B cell (primary cell): ENCODE results near the gene ARHGEF37. TPM values are rescaled to one million over a fixed set of nuclear protein-coding genes. Genes with fewer than 3 reads are reported as not detected.

Experiments
- ATAC-seq: fragments of 200-7000 bp; cut with Tn5 transposase; one replicate; pipeline ENCODE4 v1.10.0; 2021; ENCODE audit warnings: low read depth, mild to moderate bottlenecking, moderate number of reproducible peaks, moderate library complexity
- CTCF ChIA-PET: fragments of 350-600 bp; sonication (Branson Sonifier 250); formaldehyde crosslinking; loops from one replicate; lab custom pipeline; 2021; ENCODE audit warnings: antibody characterized with exemption, inconsistent platforms; lab: Charles Lee
- POLR2A ChIA-PET: fragments of 350-600 bp; sonication (Branson Sonifier 250); formaldehyde crosslinking; loops from one replicate; lab custom pipeline; 2021; ENCODE audit warnings: antibody characterized with exemption; lab: Charles Lee
- DNase-seq: peaks from one replicate; pipeline ENCODE4 v3.0.0; 2013
- H2AFZ ChIP-seq: 2 replicates; pipeline ENCODE4 v1.6.1; 2012; ENCODE audit warnings: mild to moderate bottlenecking, low read depth, low read length; ENCODE audit not compliant: insufficient read depth, poor library complexity, severe bottlenecking
- H3K27ac ChIP-seq, 2 donors: 1 replicate in 1 of 2; 2 replicates in 1 of 2; pipeline ENCODE4 v1.5.1; 2012 to 2013; ENCODE audit warnings: low read length in 2 of 2, mild to moderate bottlenecking in 2 of 2, moderate library complexity in 1 of 2
- H3K27me3 ChIP-seq, 4 experiments: fragments of 200-600 bp in 1 of 4; sonication (generic) in 1 of 4; replicated peaks in 1 of 4; 1 replicate in 2 of 4; 2 replicates in 2 of 4; pipeline versions ENCODE4 v1.6.1 to v1.7.0; 2013 to 2016; ENCODE audit warnings: low read length in 3 of 4, mild to moderate bottlenecking in 2 of 4, mixed read lengths in 1 of 4, moderate library complexity in 1 of 4; ENCODE audit not compliant: insufficient read depth in 4 of 4, control insufficient read depth in 3 of 4; ENCODE audit errors: control extremely low read depth in 1 of 4
- H3K36me3 ChIP-seq, 2 experiments: replicated peaks in 1 of 2; 1 replicate in 1 of 2; 2 replicates in 1 of 2; pipeline versions ENCODE4 v1.6.1 to v1.7.1; 2013; ENCODE audit warnings: low read length in 1 of 2; ENCODE audit not compliant: insufficient read depth in 2 of 2, control insufficient read depth in 1 of 2; ENCODE audit errors: control extremely low read depth in 1 of 2, extremely low read depth in 1 of 2
- H3K4me1 ChIP-seq, 2 donors: fragments of 200-600 bp in 1 of 2; sonication (generic) in 1 of 2; 1 replicate in 1 of 2; 2 replicates in 1 of 2; pipeline versions ENCODE4 v1.5.1 to v1.6.1; 2013 to 2017; ENCODE audit warnings: low read length in 2 of 2; ENCODE audit not compliant: control insufficient read depth in 2 of 2, insufficient read depth in 2 of 2
- H3K4me2 ChIP-seq: replicated peaks from 2 replicates; pipeline ENCODE3; 2012; ENCODE audit warnings: mild to moderate bottlenecking, low read depth, low read length; ENCODE audit not compliant: poor library complexity, severe bottlenecking
- H3K4me3 ChIP-seq, 5 experiments: fragments of 200-600 bp in 1 of 5; sonication (generic) in 1 of 5; 1 replicate in 3 of 5; 2 replicates in 2 of 5; pipeline versions ENCODE4 v1.5.1 to v1.7.0; 2011 to 2016; ENCODE audit warnings: low read length in 4 of 5, mild to moderate bottlenecking in 4 of 5, low read depth in 2 of 5, control low read depth in 1 of 5, moderate library complexity in 1 of 5; ENCODE audit not compliant: insufficient read depth in 1 of 5; ENCODE audit errors: control extremely low read depth in 1 of 5, extremely low read depth in 1 of 5
- H3K79me2 ChIP-seq: fragments of 200-600 bp; sonication (generic); one replicate; pipeline ENCODE4 v1.6.0; 2016; ENCODE audit warnings: low read length; ENCODE audit not compliant: control insufficient read depth, insufficient read depth
- H3K9ac ChIP-seq: fragments of 200-600 bp; sonication (generic); 2 replicates; pipeline ENCODE4 v1.6.1; 2017; ENCODE audit warnings: mild to moderate bottlenecking, low read length, moderate library complexity
- H3K9me3 ChIP-seq, 3 donors: one replicate each; pipeline versions ENCODE4 v1.6.1 to v1.7.1; 2013; ENCODE audit warnings: low read length in 2 of 3; ENCODE audit not compliant: control insufficient read depth in 2 of 3, insufficient read depth in 1 of 3; ENCODE audit errors: control extremely low read depth in 1 of 3
- H4K20me1 ChIP-seq: 2 replicates; pipeline ENCODE4 v1.6.0; 2012; ENCODE audit warnings: mild to moderate bottlenecking, low read length; ENCODE audit not compliant: insufficient read depth, control insufficient read depth, poor library complexity, severe bottlenecking
- H3K27ac Mint-ChIP-seq: one replicate; pipeline ENCODE4 v1.8.0; 2021; ENCODE audit warnings: mixed read lengths
- H3K27me3 Mint-ChIP-seq: one replicate; pipeline ENCODE4 v1.8.0; 2021; ENCODE audit warnings: mixed read lengths
- H3K4me1 Mint-ChIP-seq: one replicate; pipeline ENCODE4 v1.8.0; 2021; ENCODE audit warnings: mixed read lengths
- H3K4me3 Mint-ChIP-seq: one replicate; pipeline ENCODE4 v1.8.0; 2021; ENCODE audit warnings: mixed read lengths
- H3K9me3 Mint-ChIP-seq: one replicate; pipeline ENCODE4 v1.8.0; 2022; ENCODE audit warnings: mixed read lengths; ENCODE audit not compliant: insufficient read depth
- CTCF ChIP-seq: fragments of 200-600 bp; IDR thresholded peaks from one replicate; pipeline ENCODE4 v1.8.0; 2022; ENCODE audit warnings: antibody characterized with exemption, mild to moderate bottlenecking
- EZH2 ChIP-seq: IDR thresholded peaks from 2 replicates; pipeline ENCODE4 v1.6.1; 2012; ENCODE audit warnings: borderline replicate concordance, low read depth, mild to moderate bottlenecking, moderate library complexity, low read length; ENCODE audit not compliant: insufficient read depth, poor library complexity, severe bottlenecking
- whole genome bisulfite sequencing: methylation state at CpG from one replicate; pipeline ENCODE4 v1.1.5; 2013; ENCODE audit warnings: missing lambda C conversion rate; ENCODE audit not compliant: insufficient coverage; 5-methylcytosine and 5-hydroxymethylcytosine counted together
- intact Hi-C: fragments of 100-400 bp; cut with micrococcal nuclease; formaldehyde crosslinking; loops from one replicate; pipeline ENCODE4 v1.10.0; 2022
- polyA plus RNA-seq: library from polyadenylated mRNA; depleted of rRNA; stranded (reverse); fragments of >200 nt; gene quantifications from 2 replicates; pipeline ENCODE4 v1.2.3, GENCODE V29; 2012
- total RNA-seq, 2 donors: library from RNA; stranded (reverse); fragments of 120-200 nt in 1 of 2; gene quantifications; 1 replicate in 1 of 2; 2 replicates in 1 of 2; pipeline versions ENCODE4 v1.2.3 to v1.2.4, GENCODE V29; 2013 to 2022

Gene ARHGEF37
- total and polyA plus RNA-seq, 2 donors (not counting 1 experiment from before 2014, with no cell fraction given), result 0.06 to 1.7 TPM

DNA sequence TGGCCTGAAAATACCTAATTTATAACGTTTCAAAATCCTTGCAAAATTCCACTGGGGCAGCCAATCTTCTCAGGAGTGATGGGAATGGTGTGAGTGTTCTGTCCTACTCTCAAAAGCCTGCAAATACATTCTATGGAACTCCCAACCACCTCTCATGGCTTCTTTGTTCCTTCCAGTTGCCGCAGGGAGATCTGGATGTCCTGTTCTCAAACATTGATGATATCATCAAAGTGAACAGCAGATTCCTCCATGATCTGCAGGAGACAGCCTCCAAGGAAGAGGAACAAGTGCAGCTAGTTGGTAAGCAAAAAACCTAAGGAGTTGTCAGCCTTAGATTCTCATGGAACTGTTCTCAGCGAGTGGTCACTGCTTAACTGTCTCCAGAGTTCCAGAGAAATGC lies 19.6 kb downstream of the ARHGEF37 start:
- Histone ChIP-seq H4K20me1 (no peaks in the 10 kb centered on the region), H3K27me3 (no peaks in the 10 kb centered on the region), H3K9me3 (no peaks in the 10 kb centered on the region), H2AFZ (no peak overlapping the region), H3K9ac (no peak overlapping the region), H3K4me3 (no peak overlapping the region), H3K4me1 (peaks cover 9 to 25% of the 10 kb centered on the region in 2 donors), H3K27ac (no peak overlapping the region), H3K36me3 (no peaks in the 10 kb centered on the region), H3K4me2 (no peak overlapping the region), H3K79me2 (no peaks in the 10 kb centered on the region)
- Mint-ChIP-seq H3K4me3 (no peak overlapping the region), H3K4me1 (peaks cover 22% of the 10 kb centered on the region), H3K27me3 (no peaks in the 10 kb centered on the region), H3K27ac (no peak overlapping the region), H3K9me3 (no peaks in the 10 kb centered on the region)
- ATAC-seq (no peak), DNase-seq (no peak)
- TF ChIP-seq EZH2 (no peak), CTCF (no peak)
- 89% methylated on average over 2 of the region's 3 CpGs for WGBS
- intact Hi-C loops, result no loop called here
- CTCF ChIA-PET, result interaction anchor here (1.1 kb wide), 1 partner anchor 15 kb away, joined by 3 read pairs; no protein-coding TSS in a partner anchor
- POLR2A ChIA-PET, result no interaction called here

- Mint-ChIP-seq H3K4me3 (no peak overlapping the region), H3K9me3 (no peaks in the 10 kb centered on the region), H3K27ac (no peak overlapping the region), H3K4me1 (peaks cover 22% of the 10 kb centered on the region), H3K27me3 (no peaks in the 10 kb centered on the region)
- H3K4me3 ChIP-seq, result no peak overlapping the region
- peaks cover 10 to 23% of the 10 kb centered on the region in 2 donors for H3K4me1 ChIP-seq
- no peak overlapping the region for H3K4me2 ChIP-seq
- no peak overlapping the region for H3K9ac ChIP-seq
- no peaks in the 10 kb centered on the region for H3K27me3 ChIP-seq
- WGBS, result 80% methylated on average over 1 of the region's 4 CpGs
- ATAC-seq (no peak), DNase-seq (no peak)
- H3K79me2 ChIP-seq, result no peaks in the 10 kb centered on the region
- H4K20me1 ChIP-seq, result no peaks in the 10 kb centered on the region
- H2AFZ ChIP-seq, result no peak overlapping the region
- ChIA-PET CTCF (no interaction called here), POLR2A (no interaction called here)
- no peak overlapping the region for H3K27ac ChIP-seq
- H3K36me3 ChIP-seq, result no peaks in the 10 kb centered on the region
- intact Hi-C loops, result no loop called here
- H3K9me3 ChIP-seq, result no peaks in the 10 kb centered on the region
- TF ChIP-seq CTCF (no peak), EZH2 (no peak)
Observed at GRCh38 chr5:149603210-149603609, 21.9 kb downstream of the ARHGEF37 start.
